Endodermal cell (in vitro differentiated cells): ENCODE data around the gene ARL8B. TPM values are rescaled to one million over a fixed set of nuclear protein-coding genes. Genes with fewer than 3 reads are reported as not detected.

Experiments
- DNase-seq: peaks from one replicate; pipeline ENCODE4 v3.0.0-alpha.2; 2017
- H3K27ac ChIP-seq: 2 replicates; pipeline ENCODE4 v1.5.1; 2013; ENCODE audit warnings: mild to moderate bottlenecking, low read depth, low read length, moderate library complexity
- H3K27me3 ChIP-seq: 2 replicates; pipeline ENCODE4 v1.6.1; 2013; ENCODE audit warnings: mild to moderate bottlenecking, low read length, moderate library complexity; ENCODE audit not compliant: insufficient read depth, control insufficient read depth, poor library complexity, severe bottlenecking
- H3K36me3 ChIP-seq: 2 replicates; pipeline ENCODE4 v1.7.0; 2013; ENCODE audit warnings: mild to moderate bottlenecking, low read length, moderate library complexity; ENCODE audit not compliant: control insufficient read depth, insufficient read depth
- H3K4me1 ChIP-seq: one replicate; pipeline ENCODE4 v1.7.0; 2013; ENCODE audit warnings: low read length; ENCODE audit not compliant: control insufficient read depth, insufficient read depth
- H3K4me3 ChIP-seq: 2 replicates; pipeline ENCODE4 v1.5.1; 2013; ENCODE audit warnings: mild to moderate bottlenecking, low read length, moderate library complexity
- H3K9ac ChIP-seq: 2 replicates; pipeline ENCODE4 v1.6.1; 2013; ENCODE audit warnings: mild to moderate bottlenecking, low read length, moderate library complexity; ENCODE audit not compliant: poor library complexity, severe bottlenecking; ENCODE audit errors: extremely low read depth
- H3K9me3 ChIP-seq: 2 replicates; pipeline ENCODE4 v1.6.1; 2013; ENCODE audit warnings: mild to moderate bottlenecking, low read length, moderate library complexity; ENCODE audit not compliant: control insufficient read depth
- H3K27ac Mint-ChIP-seq: 2 replicates; pipeline ENCODE4 v1.8.0; 2020; ENCODE audit warnings: mixed read lengths
- H3K27me3 Mint-ChIP-seq: 2 replicates; pipeline ENCODE4 v1.8.0; 2021; ENCODE audit warnings: mild to moderate bottlenecking, mixed read lengths; ENCODE audit not compliant: insufficient read depth
- H3K36me3 Mint-ChIP-seq: 2 replicates; pipeline ENCODE4 v1.8.0; 2020; ENCODE audit warnings: low read depth, mixed read lengths
- H3K4me1 Mint-ChIP-seq: 2 replicates; pipeline ENCODE4 v1.8.0; 2020; ENCODE audit warnings: mixed read lengths
- H3K4me3 Mint-ChIP-seq: 2 replicates; pipeline ENCODE4 v1.8.0; 2020; ENCODE audit warnings: mild to moderate bottlenecking, moderate library complexity, mixed read lengths
- H3K9me3 Mint-ChIP-seq: 2 replicates; pipeline ENCODE4 v1.8.0; 2020; ENCODE audit warnings: mild to moderate bottlenecking, mixed read lengths
- WGBS, 2 experiments: methylation state at CpG; one replicate each; pipeline versions ENCODE4 v1.1.5 to v1.1.7; 2013; ENCODE audit warnings: missing lambda C conversion rate in 2 of 2, mixed read lengths in 1 of 2; ENCODE audit not compliant: insufficient coverage in 1 of 2, insufficient read length in 1 of 2; 5-methylcytosine and 5-hydroxymethylcytosine counted together
- total RNA-seq, 2 donors: library from RNA; stranded (reverse); fragmentation: NEBNext Ultra II Directional in 1 of 2; extraction: Animal tissue kit (Norgen Biotek cat#: 25700) in 1 of 2; gene quantifications; 2 replicates in 1 of 2; 3 replicates in 1 of 2; pipeline ENCODE4 v1.2.1, GENCODE V29; 2021
- TF ChIP-seq, protein P1 (sequence below): fragments of 200-600 bp; sonication (generic); conservative IDR thresholded peaks from 2 replicates; pipeline ENCODE4 v1.5.0; 2021; ENCODE audit warnings: antibody characterized with exemption, mild to moderate bottlenecking

ARL8B gene
- total RNA-seq, 2 donors from 2014 or later, result 31.2 to 37.3 TPM

DNA sequence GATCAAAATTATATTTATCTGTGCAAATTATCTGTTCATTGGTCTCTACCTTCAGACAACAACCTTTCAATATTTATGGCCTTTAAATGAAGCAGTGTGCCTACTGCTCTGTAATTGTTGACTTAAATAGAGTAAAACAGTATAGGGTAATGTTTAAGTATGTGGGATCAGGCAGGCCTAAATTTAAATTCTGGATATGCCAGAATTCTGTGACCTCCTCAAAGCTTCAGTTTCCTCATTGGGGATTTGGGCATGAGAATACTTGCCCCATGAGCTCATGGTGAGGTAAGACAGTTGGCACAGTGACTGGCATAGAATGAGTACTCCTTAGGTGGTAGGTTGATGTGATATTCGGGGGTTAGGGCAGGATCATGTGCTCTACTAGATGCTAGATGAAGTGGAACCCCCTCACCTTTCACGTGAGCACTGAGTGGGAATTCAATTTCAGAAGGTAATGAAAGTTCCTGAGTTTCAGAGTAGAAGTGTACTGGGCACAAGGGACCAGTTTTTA, 14.9 kb downstream of the ARL8B start:
- TF ChIP-seq, protein P1, sequence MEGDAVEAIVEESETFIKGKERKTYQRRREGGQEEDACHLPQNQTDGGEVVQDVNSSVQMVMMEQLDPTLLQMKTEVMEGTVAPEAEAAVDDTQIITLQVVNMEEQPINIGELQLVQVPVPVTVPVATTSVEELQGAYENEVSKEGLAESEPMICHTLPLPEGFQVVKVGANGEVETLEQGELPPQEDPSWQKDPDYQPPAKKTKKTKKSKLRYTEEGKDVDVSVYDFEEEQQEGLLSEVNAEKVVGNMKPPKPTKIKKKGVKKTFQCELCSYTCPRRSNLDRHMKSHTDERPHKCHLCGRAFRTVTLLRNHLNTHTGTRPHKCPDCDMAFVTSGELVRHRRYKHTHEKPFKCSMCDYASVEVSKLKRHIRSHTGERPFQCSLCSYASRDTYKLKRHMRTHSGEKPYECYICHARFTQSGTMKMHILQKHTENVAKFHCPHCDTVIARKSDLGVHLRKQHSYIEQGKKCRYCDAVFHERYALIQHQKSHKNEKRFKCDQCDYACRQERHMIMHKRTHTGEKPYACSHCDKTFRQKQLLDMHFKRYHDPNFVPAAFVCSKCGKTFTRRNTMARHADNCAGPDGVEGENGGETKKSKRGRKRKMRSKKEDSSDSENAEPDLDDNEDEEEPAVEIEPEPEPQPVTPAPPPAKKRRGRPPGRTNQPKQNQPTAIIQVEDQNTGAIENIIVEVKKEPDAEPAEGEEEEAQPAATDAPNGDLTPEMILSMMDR, result no peak
- H3K4me3 Mint-ChIP-seq, result no peak overlapping the region
- 98 to 100% methylated on average over 2 of the region's 2 CpGs for WGBS, 2 experiments
- Histone ChIP-seq H3K4me3 (no peak overlapping the region), H3K27ac (no peak overlapping the region), H3K27me3 (no peaks in the 10 kb centered on the region), H3K9ac (no peak overlapping the region), H3K36me3 (peaks cover 18% of the 10 kb centered on the region), H3K9me3 (peaks cover 7% of the 10 kb centered on the region), H3K4me1 (no peaks in the 10 kb centered on the region)
- H3K27me3 Mint-ChIP-seq, result no peaks in the 10 kb centered on the region
- H3K27ac Mint-ChIP-seq, result peak overlapping the region; percentile 70
- DNase-seq, result no peak
- H3K36me3 Mint-ChIP-seq, result peaks cover 25% of the 10 kb centered on the region
- H3K4me1 Mint-ChIP-seq, result peaks cover 21% of the 10 kb centered on the region
- peaks cover 9% of the 10 kb centered on the region for H3K9me3 Mint-ChIP-seq

DNA sequence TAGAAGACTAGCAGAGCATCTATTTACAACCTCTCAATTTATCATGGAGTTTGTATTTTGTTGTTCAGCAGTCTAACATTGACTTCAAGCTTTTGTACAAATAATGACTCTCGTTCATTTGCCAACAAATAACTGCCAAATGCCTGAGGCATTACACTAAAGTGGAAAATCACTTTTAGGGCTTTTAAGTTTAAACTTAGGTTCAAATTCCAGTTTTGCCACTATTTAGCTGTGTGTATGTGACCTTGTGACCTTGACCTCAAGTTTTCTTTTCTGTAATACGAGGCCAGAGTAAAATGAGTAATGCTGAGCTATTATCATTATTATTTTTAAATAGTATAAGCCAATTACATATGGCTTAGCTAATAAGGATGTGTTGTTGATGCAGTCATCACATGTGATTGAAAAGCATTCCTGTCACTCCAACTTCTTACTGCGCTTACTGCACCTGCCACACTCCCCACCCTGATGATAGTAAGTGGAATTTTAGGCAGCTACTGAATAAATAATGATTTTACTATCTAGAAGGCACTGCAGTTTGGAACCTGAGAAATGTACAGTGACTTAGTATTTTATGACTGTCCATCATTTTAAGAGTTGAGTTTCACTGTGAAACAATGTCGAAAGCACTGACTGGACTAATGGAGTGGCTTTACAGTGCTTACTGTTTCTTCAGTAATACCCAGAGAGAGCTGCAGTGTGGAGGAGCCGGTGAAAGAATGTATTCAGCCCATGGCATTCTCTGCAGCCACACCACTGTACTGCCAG, 16.3 kb downstream of the ARL8B start:
- DNase-seq, result peak; percentile 13
- 91 to 100% methylated on average over 2 to 5 of the region's 5 CpGs for WGBS, 2 experiments
- Mint-ChIP-seq H3K27me3 (no peaks in the 10 kb centered on the region), H3K4me1 (peaks cover 9% of the 10 kb centered on the region), H3K27ac (no peak overlapping the region), H3K9me3 (peaks cover 21% of the 10 kb centered on the region), H3K4me3 (no peak overlapping the region), H3K36me3 (peaks cover 39% of the 10 kb centered on the region)
- TF ChIP-seq, protein P1, result no peak
- Histone ChIP-seq H3K4me1 (no peaks in the 10 kb centered on the region), H3K9ac (no peak overlapping the region), H3K27me3 (no peaks in the 10 kb centered on the region), H3K4me3 (no peak overlapping the region), H3K9me3 (peaks cover 21% of the 10 kb centered on the region), H3K36me3 (peaks cover 23% of the 10 kb centered on the region), H3K27ac (no peak overlapping the region)

DNA sequence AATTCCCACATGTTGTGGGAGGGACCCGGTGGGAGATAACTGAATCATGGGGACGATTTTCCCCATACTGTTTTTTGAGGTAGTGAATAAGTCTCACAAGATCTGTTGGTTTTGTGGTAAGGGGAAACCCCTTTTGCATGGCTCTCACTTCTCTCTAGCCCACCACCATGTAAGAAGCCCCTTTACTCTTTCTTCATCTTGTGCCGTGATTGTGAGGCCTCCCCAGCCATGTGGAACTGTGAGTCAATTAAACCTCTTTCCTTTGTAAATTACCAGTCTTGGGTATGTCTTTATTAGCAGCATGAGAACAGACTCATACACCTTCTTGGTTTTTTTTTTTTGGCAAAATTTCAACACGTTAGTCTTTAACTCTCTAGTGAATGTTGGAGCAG, 18.1 kb downstream of the ARL8B start:
- peak; percentile 5 for DNase-seq
- H3K4me1 Mint-ChIP-seq, result peaks cover 3% of the 10 kb centered on the region
- no peak overlapping the region for H3K4me3 ChIP-seq
- no peaks in the 10 kb centered on the region for H3K27me3 Mint-ChIP-seq
- H3K27me3 ChIP-seq, result no peaks in the 10 kb centered on the region
- TF ChIP-seq, protein P1, result no peak
- H3K4me3 Mint-ChIP-seq, result no peak overlapping the region
- no peaks in the 10 kb centered on the region for H3K4me1 ChIP-seq
- peaks cover 39% of the 10 kb centered on the region for H3K9me3 Mint-ChIP-seq
- H3K27ac ChIP-seq, result no peak overlapping the region
- peak overlapping the region; percentile 27 for H3K27ac Mint-ChIP-seq
- peaks cover 39% of the 10 kb centered on the region for H3K9me3 ChIP-seq
- 95 to 100% methylated on average over 1 to 3 of the region's 4 CpGs for WGBS, 2 experiments
- H3K9ac ChIP-seq, result no peak overlapping the region
- H3K36me3 ChIP-seq, result peaks cover 37% of the 10 kb centered on the region
- H3K36me3 Mint-ChIP-seq, result peaks cover 57% of the 10 kb centered on the region
